Thyroid gland (tissue), 4 donors: Measurements from ENCODE around the gene CAMK1G. TPM values are rescaled to one million over a fixed set of nuclear protein-coding genes. Genes with fewer than 3 reads are reported as not detected.

Source experiments
- DNase-seq, 2 donors: peaks; one replicate each; pipeline ENCODE4 v3.0.0-alpha.2; 2019
- H3K27ac ChIP-seq, 3 donors: fragments of 200-600 bp; sonication (generic); 1 replicate in 2 of 3; 2 replicates in 1 of 3; pipeline ENCODE4 v1.5.1; 2016 to 2019; ENCODE audit warnings: mild to moderate bottlenecking in 1 of 3, moderate library complexity in 1 of 3
- H3K27me3 ChIP-seq: fragments of 200-600 bp; sonication (generic); one replicate; pipeline ENCODE4 v1.5.1; 2019
- H3K36me3 ChIP-seq, 2 donors: fragments of 200-600 bp; sonication (generic); one replicate each; pipeline ENCODE4 v1.5.1; 2016 to 2019
- H3K4me1 ChIP-seq, 2 donors: fragments of 200-600 bp; sonication (generic); one replicate each; pipeline ENCODE4 v1.5.1; 2017 to 2019
- H3K4me3 ChIP-seq, 3 donors: fragments of 200-600 bp; sonication (generic); replicated peaks in 1 of 3; 1 replicate in 2 of 3; 2 replicates in 1 of 3; pipeline ENCODE4 v1.5.1; 2016; ENCODE audit warnings: mild to moderate bottlenecking in 1 of 3
- H3K9me3 ChIP-seq: fragments of 200-600 bp; sonication (generic); one replicate; pipeline ENCODE4 v1.5.1; 2017
- POLR2A ChIP-seq, 2 donors: fragments of 450-650 bp; IDR thresholded peaks; one replicate each; pipeline ENCODE4 v1.6.1; 2017; ENCODE audit warnings: antibody characterized with exemption in 2 of 2, mild to moderate bottlenecking in 2 of 2, moderate library complexity in 1 of 2
- WGBS, 2 donors: methylation state at CpG; one replicate each; pipeline ENCODE4 v1.1.5; 2017; 5-methylcytosine and 5-hydroxymethylcytosine counted together
- intact Hi-C: fragments of 100-400 bp; cut with DNase I; formaldehyde crosslinking; loops from one replicate; pipeline ENCODE4 v1.15.1; 2023
- total RNA-seq, 4 donors: library from RNA; depleted of rRNA; stranded (reverse); fragments of >200 nt; gene quantifications; one replicate each; pipeline ENCODE4 v1.2.3, GENCODE V29; 2016
- TF ChIP-seq, protein P1 (sequence below), 6 experiments: fragments of 200-600 bp in 3 of 6; fragments of 450-650 bp in 3 of 6; sonication (generic) in 3 of 6; IDR thresholded peaks; one replicate each; pipeline ENCODE4 v1.5.1; 2016 to 2019; ENCODE audit warnings: antibody characterized with exemption in 6 of 6, mild to moderate bottlenecking in 2 of 6, inconsistent platforms in 1 of 6, moderate library complexity in 1 of 6

Gene CAMK1G
- not detected for total RNA-seq

DNA sequence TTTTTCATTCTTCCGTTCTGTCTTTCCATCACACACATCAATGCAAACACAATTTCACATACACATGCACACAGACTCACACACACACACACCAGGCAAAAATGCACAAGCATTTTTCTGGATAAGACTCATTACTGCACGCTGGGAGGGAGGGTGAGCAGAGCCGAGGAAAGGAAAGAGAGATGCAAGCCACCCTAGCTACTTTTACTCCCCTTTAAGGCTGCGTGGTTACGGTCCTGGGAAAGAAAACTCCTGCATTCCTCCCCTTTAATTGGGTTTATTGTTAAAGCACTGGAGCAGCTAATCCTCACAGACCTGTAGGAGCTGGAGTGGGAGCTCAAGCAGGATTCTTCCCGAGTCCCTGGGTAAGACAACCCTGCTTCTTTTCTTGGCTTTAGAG, at the start of gene CAMK1G:
CAMK1G (plus strand) TSS at position 307 of the 400 bp plus-strand sequence. CDS start 11,270 bp downstream, outside the sequence.
- peak; percentile 20 to 33 for DNase-seq
- no peak within 1 kb of the TSS for H3K4me3 ChIP-seq
- no peaks in the 10 kb centered on the region for H3K27me3 ChIP-seq
- intact Hi-C loops = no loop called here
- peaks cover 5 to 17% of the 10 kb centered on the region in 2 donors for H3K4me1 ChIP-seq
- no peaks in the 10 kb centered on the region for H3K36me3 ChIP-seq
- TF ChIP-seq POLR2A (IDR thresholded peaks at IDR 0.05) = no peak
- TF ChIP-seq, protein P1, sequence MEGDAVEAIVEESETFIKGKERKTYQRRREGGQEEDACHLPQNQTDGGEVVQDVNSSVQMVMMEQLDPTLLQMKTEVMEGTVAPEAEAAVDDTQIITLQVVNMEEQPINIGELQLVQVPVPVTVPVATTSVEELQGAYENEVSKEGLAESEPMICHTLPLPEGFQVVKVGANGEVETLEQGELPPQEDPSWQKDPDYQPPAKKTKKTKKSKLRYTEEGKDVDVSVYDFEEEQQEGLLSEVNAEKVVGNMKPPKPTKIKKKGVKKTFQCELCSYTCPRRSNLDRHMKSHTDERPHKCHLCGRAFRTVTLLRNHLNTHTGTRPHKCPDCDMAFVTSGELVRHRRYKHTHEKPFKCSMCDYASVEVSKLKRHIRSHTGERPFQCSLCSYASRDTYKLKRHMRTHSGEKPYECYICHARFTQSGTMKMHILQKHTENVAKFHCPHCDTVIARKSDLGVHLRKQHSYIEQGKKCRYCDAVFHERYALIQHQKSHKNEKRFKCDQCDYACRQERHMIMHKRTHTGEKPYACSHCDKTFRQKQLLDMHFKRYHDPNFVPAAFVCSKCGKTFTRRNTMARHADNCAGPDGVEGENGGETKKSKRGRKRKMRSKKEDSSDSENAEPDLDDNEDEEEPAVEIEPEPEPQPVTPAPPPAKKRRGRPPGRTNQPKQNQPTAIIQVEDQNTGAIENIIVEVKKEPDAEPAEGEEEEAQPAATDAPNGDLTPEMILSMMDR (IDR thresholded peaks at IDR 0.05) = no peak
- no peak within 1 kb of the TSS for H3K27ac ChIP-seq
- H3K9me3 ChIP-seq = no peaks in the 10 kb centered on the region
- 17 to 19% methylated on average over 6 of the region's 6 CpGs for WGBS, 2 donors

DNA sequence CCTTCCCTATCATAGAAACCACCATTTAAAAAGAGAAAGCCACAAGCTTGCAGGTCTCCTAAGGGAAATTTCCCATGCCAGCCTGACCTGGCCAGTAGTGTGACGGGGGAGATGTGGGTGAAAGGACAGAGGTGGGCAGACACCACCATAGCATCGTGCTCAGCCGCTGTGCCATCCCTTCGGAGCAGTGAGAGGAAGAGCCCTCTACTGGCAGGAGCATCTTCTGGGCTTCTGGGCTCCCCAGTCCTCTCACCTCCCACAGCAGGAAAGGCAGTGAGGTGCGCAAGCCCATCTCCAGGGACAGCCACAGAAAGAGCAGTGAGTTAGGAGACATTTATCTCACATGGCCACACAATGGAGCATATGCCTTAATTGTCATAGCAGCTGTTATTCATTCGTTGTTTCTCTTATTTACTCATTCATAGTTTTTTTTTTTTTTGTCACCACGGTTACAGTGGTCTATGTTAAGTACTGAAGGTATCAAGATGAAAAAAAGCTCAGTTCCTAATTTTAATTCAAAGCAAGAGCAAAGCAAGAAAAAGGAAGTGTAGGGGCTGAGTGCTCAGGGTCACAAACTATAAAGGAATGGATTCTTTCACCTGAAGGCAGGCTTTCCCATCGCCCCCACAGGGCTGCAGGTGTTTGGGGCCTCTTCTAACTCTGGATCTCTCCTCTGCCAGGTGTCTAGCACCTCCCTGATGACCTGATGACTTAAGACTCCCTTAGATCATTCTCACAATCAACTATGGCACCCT, 48.8 kb upstream of the CAMK1G start:
- H3K4me3 ChIP-seq = no peak overlapping the region
- no peak overlapping the region for H3K27ac ChIP-seq
- H3K9me3 ChIP-seq = no peaks in the 10 kb centered on the region
- TF ChIP-seq, protein P1 (IDR thresholded peaks at IDR 0.05) = no peak
- no peak for TF ChIP-seq POLR2A (IDR thresholded peaks at IDR 0.05)
- 75 to 81% methylated on average over 8 of the region's 8 CpGs for WGBS, 2 donors
- H3K27me3 ChIP-seq = no peaks in the 10 kb centered on the region
- intact Hi-C loops = no loop called here
- no peaks in the 10 kb centered on the region for H3K36me3 ChIP-seq
- DNase-seq = no peak
- H3K4me1 ChIP-seq = no peaks in the 10 kb centered on the region

DNA sequence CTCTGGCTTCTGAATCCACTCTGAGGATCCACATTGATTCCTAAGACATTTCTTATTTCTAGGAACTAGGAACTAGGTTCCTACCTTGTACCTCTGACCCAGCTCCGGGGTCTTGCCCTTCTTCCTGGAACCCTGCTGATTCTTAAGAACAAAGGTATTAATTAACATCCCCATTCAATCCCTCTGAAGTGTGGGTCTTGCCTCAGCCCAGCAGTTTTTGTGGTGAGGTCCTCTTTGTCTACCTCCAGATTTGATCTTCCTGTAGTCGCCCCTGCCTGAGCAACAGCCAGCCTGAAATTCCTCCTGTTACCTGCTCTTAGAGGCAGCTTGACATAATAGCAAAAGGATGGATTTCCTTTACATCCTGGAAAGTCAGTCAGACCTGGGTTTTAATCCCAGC, 46.7 kb upstream of the CAMK1G start:
- intact Hi-C loops = no loop called here
- no peak for DNase-seq
- Histone ChIP-seq H3K4me1 (no peaks in the 10 kb centered on the region), H3K27me3 (no peaks in the 10 kb centered on the region), H3K4me3 (no peak overlapping the region), H3K36me3 (no peaks in the 10 kb centered on the region), H3K9me3 (no peaks in the 10 kb centered on the region), H3K27ac (no peak overlapping the region)
- TF ChIP-seq, protein P1 (IDR thresholded peaks at IDR 0.05) = no peak
- TF ChIP-seq POLR2A (IDR thresholded peaks at IDR 0.05) = no peak
- WGBS, 2 donors = 51 to 66% methylated on average over 2 of the region's 2 CpGs

DNA sequence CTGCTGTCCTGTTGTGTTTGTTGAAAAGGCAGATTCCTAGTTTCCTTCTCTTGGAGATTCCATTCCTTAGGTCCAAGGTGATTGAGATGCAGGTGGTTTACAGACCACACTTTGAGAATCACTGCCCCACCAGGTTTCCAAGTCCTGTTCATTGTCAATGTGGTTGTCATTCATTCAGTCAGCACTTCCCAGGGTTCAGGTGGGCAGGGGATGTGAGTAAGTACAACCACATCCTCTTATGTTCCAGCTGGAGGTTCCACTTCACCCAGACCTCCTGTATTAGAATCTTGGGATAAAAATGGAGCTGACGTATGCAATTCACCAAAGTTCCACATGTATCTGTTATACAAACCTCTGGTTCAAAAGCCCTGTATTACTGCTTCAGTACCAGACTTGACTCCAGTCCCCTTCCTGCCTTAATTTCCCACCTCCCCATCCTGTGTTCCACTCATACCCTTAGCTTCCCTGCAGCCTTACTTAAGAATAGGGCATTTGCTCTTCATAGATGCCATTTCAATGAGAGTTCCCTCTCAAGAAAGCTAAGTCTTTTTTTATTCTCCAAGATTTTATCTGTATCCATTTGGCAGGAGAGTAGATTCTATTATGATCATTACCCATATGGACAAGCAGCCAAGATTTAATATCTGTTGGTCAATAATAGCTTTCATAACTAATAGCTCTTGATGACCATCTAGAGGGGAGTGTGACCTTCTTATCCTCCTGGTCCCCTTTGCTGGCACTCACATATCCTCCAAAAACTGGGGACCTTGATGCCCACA, 46.0 kb upstream of the CAMK1G start:
- Histone ChIP-seq H3K4me1 (no peaks in the 10 kb centered on the region), H3K4me3 (no peak overlapping the region), H3K27me3 (no peaks in the 10 kb centered on the region), H3K27ac (no peak overlapping the region), H3K9me3 (no peaks in the 10 kb centered on the region), H3K36me3 (no peaks in the 10 kb centered on the region)
- WGBS, 2 donors = 83 to 84% methylated on average over 1 of the region's 1 CpG
- TF ChIP-seq, protein P1 (IDR thresholded peaks at IDR 0.05) = no peak
- no peak for TF ChIP-seq POLR2A (IDR thresholded peaks at IDR 0.05)
- no peak for DNase-seq
- intact Hi-C loops = no loop called here

DNA sequence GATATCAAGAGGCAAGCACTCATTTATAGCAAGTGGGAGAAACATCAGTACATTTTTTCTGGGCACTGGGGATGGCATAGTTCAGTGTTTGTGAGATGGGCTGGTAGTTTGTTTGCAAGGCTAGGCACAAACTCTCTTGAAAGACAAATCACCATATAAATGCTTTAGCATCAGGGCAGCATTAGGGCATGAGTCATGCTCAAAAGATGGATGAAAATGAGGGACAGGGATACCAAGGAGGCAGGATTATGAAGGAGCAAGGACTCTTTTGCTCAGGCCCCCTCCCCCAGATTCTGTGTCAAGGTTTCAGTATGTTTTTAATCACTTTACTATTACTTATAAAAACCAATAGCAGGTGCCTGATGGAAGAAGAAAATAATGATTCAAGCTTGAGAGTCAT, 43.9 kb upstream of the CAMK1G start:
- no peak for DNase-seq
- intact Hi-C loops = no loop called here
- TF ChIP-seq, protein P1 (IDR thresholded peaks at IDR 0.05) = no peak
- TF ChIP-seq POLR2A (IDR thresholded peaks at IDR 0.05) = no peak
- Histone ChIP-seq H3K4me3 (no peak overlapping the region), H3K4me1 (no peaks in the 10 kb centered on the region), H3K27me3 (no peaks in the 10 kb centered on the region), H3K36me3 (no peaks in the 10 kb centered on the region), H3K27ac (no peak overlapping the region), H3K9me3 (no peaks in the 10 kb centered on the region)
